Left lung (tissue), 10 donors: Measurements from ENCODE around the gene PDHX. TPM values are rescaled to one million over a fixed set of nuclear protein-coding genes. Genes with fewer than 3 reads are reported as not detected.

ENCODE experiments used
- ATAC-seq: fragments of 200-7000 bp; cut with Tn5 transposase; one replicate; pipeline ENCODE4 v1.9.1; 2020; ENCODE audit warnings: moderate library complexity
- DNase-seq, 4 donors: peaks; one replicate each; pipeline ENCODE4 v3.0.0-alpha.2; 2013 to 2020
- H3K27ac ChIP-seq, 2 donors: fragments of 200-600 bp; sonication (generic) in 1 of 2; one replicate each; pipeline versions ENCODE4 v1.5.0 to v1.8.0; 2020 to 2021
- H3K27me3 ChIP-seq, 2 donors: fragments of 200-600 bp; sonication (generic) in 1 of 2; one replicate each; pipeline versions ENCODE4 v1.5.0 to v1.8.0; 2020 to 2021
- H3K36me3 ChIP-seq, 2 donors: fragments of 200-600 bp; sonication (generic) in 1 of 2; one replicate each; pipeline versions ENCODE4 v1.5.0 to v1.8.0; 2020 to 2021
- H3K4me1 ChIP-seq, 2 donors: fragments of 200-600 bp; one replicate each; pipeline ENCODE4 v1.8.0; 2021
- H3K4me3 ChIP-seq, 2 donors: fragments of 200-600 bp; sonication (generic) in 1 of 2; one replicate each; pipeline versions ENCODE4 v1.5.0 to v1.8.0; 2020 to 2021; ENCODE audit warnings: mild to moderate bottlenecking in 1 of 2
- H3K9me3 ChIP-seq, 2 donors: fragments of 200-600 bp; sonication (generic) in 1 of 2; one replicate each; pipeline versions ENCODE4 v1.5.0 to v1.8.0; 2020 to 2021
- CTCF ChIP-seq, 2 donors: fragments of 200-600 bp; sonication (generic) in 1 of 2; IDR thresholded peaks; one replicate each; pipeline versions ENCODE4 v1.5.0 to v1.8.0; 2021; ENCODE audit warnings: antibody characterized with exemption in 2 of 2
- intact Hi-C, 2 donors: fragments of 100-400 bp; cut with DNase I; formaldehyde crosslinking; loops; one replicate each; pipeline versions ENCODE4 v1.11.2 to v1.14.2; 2022
- microRNA-seq, 2 donors: library from miRNA; unstranded; fragments of <30 nt; microRNA quantifications; one replicate each; pipeline ENCODE4, GENCODE V29; 2019
- polyA plus RNA-seq, 6 donors: library from polyadenylated mRNA; unstranded; fragments of 120-200 nt; gene quantifications; one replicate each; pipeline ENCODE4 v1.2.1, GENCODE V29; 2013; ENCODE audit not compliant: insufficient read length in 6 of 6
- total RNA-seq, 2 donors: library from RNA; stranded (reverse); fragmentation: NEBNext Ultra II Directional; extraction: Animal tissue kit (Norgen Biotek cat#: 25700); gene quantifications; one replicate each; pipeline ENCODE4 v1.2.1, GENCODE V29; 2021
- donor health status: DM: no; HTN: yes; CAD: no.
- donor health status: DM: no; HTN: no; CAD: no.

The PDHX gene
- total and polyA plus RNA-seq, 8 donors, result 31.8 to 41.7 (median 35.0) TPM

GRCh38 chr11:35045236-35045820 is 128.9 kb downstream of the PDHX start:
- Histone ChIP-seq H3K27me3 (no peaks in the 10 kb centered on the region), H3K9me3 (no peaks in the 10 kb centered on the region), H3K27ac (peak overlapping the region in 1 of 2 donors; percentile 42), H3K4me3 (no peak overlapping the region), H3K36me3 (no peaks in the 10 kb centered on the region), H3K4me1 (peaks cover 13 to 87% of the 10 kb centered on the region in 2 donors)
- intact Hi-C loops, result no loop called here
- peak; percentile 86 for ATAC-seq
- no peak for TF ChIP-seq CTCF (IDR thresholded peaks at IDR 0.05)
- DNase-seq, result peak in 1 of 4 donors; percentile 61

Small RNAs within 50 kb of the gene (microRNA-seq; reads per million reads assigned to microRNA genes)
- gene MIR1343, result 7.7 to 8.3 reads per million in 2 donors

Other genes with a start within 250 kb of the PDHX start
- 10 to 100 TPM; 26.4 to 33.4 TPM for gene APIP, start 239 bp upstream of the PDHX start, total RNA-seq
- 10 to 100 TPM; 29.7 to 50.4 (median 36.3) TPM for gene APIP, start 239 bp upstream of the PDHX start, polyA plus RNA-seq
- 100 to 1,000 TPM; 479 to 693 TPM for gene CD44, start 222.6 kb downstream of the PDHX start, total RNA-seq
- 100 to 1,000 TPM; 332 to 670 (median 504) TPM for gene CD44, start 222.6 kb downstream of the PDHX start, polyA plus RNA-seq